Esophagus squamous epithelium (tissue), 5 donors: ENCODE results near the gene WDR70. TPM values are rescaled to one million over a fixed set of nuclear protein-coding genes. Genes with fewer than 3 reads are reported as not detected.

Source experiments
- DNase-seq: peaks from one replicate; lab custom pipeline; 2025; lab: John Stamatoyannopoulos, UW
- H3K27ac ChIP-seq, 4 donors: fragments of 200-600 bp; sonication (generic); one replicate each; pipeline ENCODE4 v1.5.1; 2016 to 2019; ENCODE audit warnings: mild to moderate bottlenecking in 1 of 4
- H3K27me3 ChIP-seq, 4 donors: fragments of 200-600 bp; sonication (generic); 1 replicate in 3 of 4; 2 replicates in 1 of 4; pipeline versions ENCODE4 v1.5.1 to v1.6.0; 2017 to 2021; ENCODE audit warnings: antibody characterized with exemption in 1 of 4
- H3K36me3 ChIP-seq, 3 donors: fragments of 200-600 bp; sonication (generic); one replicate each; pipeline ENCODE4 v1.5.1; 2016 to 2019
- H3K4me1 ChIP-seq, 3 donors: fragments of 200-600 bp; sonication (generic); one replicate each; pipeline ENCODE4 v1.5.1; 2017 to 2019
- H3K4me3 ChIP-seq, 4 donors: fragments of 200-600 bp; sonication (generic); 1 replicate in 3 of 4; 2 replicates in 1 of 4; pipeline ENCODE4 v1.5.1; 2016 to 2019; ENCODE audit warnings: mild to moderate bottlenecking in 2 of 4, moderate library complexity in 1 of 4
- H3K9me3 ChIP-seq, 3 donors: fragments of 200-600 bp; sonication (generic); one replicate each; pipeline ENCODE4 v1.5.1; 2016 to 2019
- POLR2A ChIP-seq, 4 donors: fragments of 450-650 bp; IDR thresholded peaks; one replicate each; pipeline ENCODE4 v1.6.1; 2017; ENCODE audit warnings: antibody characterized with exemption in 4 of 4, mild to moderate bottlenecking in 4 of 4, moderate library complexity in 3 of 4
- whole genome bisulfite sequencing, 2 donors: methylation state at CpG; one replicate each; pipeline ENCODE4 v1.1.5; 2018; 5-methylcytosine and 5-hydroxymethylcytosine counted together
- intact Hi-C: fragments of 100-400 bp; cut with DNase I; formaldehyde crosslinking; loops from one replicate; pipeline ENCODE4 v1.15.0; 2022
- small RNA-seq, 4 donors: library from RNA; depleted of rRNA; stranded (forward); fragments of <200 nt; gene quantifications; one replicate each; pipeline ENCODE3, GENCODE V24; 2016
- total RNA-seq, 4 donors: library from RNA; depleted of rRNA; stranded (reverse); fragments of >200 nt; gene quantifications; one replicate each; pipeline ENCODE4 v1.1.0, GENCODE V29; 2016
- TF ChIP-seq, protein P1 (sequence below), 6 experiments: fragments of 450-650 bp in 4 of 6; fragments of 200-600 bp in 2 of 6; sonication (generic) in 2 of 6; IDR thresholded peaks; one replicate each; pipeline ENCODE4 v1.5.1; 2016 to 2019; ENCODE audit warnings: antibody characterized with exemption in 6 of 6, mild to moderate bottlenecking in 4 of 6, moderate library complexity in 4 of 6
- donor health status: DM: yes; HTN: yes; CAD: no.

WDR70 gene
- total RNA-seq, 4 donors from 2014 or later: 8.2 to 26.1 (median 15.5) TPM

DNA sequence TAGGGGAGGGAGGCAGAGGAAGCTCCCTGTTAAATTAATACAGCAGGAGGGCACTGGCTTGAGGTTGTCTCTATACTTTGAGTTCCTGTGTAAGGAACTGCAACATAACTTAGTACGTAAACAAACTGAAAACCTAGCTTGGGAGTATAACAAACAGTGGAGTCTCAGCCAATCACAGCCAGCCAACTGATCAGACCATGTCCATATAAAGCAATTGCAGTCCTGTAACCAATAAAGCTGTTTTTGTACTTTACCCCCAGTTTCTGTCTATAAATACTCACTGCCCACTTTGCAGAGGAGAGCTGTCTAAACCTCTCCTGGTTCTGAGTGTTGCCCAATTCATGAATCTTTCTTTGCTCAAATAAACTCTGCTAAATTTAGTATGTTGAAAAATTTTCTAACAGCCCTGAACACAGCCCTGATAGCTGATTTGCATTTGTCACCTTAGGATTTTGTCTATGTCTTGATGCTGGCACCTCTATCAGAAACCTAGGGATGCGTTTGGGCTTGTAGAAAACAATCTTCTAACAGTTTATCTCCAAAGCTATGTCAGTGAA, 420.8 kb downstream of the WDR70 start:
- H3K27ac ChIP-seq: no peak overlapping the region
- H3K27me3 ChIP-seq: no peaks in the 10 kb centered on the region
- TF ChIP-seq, protein P1, sequence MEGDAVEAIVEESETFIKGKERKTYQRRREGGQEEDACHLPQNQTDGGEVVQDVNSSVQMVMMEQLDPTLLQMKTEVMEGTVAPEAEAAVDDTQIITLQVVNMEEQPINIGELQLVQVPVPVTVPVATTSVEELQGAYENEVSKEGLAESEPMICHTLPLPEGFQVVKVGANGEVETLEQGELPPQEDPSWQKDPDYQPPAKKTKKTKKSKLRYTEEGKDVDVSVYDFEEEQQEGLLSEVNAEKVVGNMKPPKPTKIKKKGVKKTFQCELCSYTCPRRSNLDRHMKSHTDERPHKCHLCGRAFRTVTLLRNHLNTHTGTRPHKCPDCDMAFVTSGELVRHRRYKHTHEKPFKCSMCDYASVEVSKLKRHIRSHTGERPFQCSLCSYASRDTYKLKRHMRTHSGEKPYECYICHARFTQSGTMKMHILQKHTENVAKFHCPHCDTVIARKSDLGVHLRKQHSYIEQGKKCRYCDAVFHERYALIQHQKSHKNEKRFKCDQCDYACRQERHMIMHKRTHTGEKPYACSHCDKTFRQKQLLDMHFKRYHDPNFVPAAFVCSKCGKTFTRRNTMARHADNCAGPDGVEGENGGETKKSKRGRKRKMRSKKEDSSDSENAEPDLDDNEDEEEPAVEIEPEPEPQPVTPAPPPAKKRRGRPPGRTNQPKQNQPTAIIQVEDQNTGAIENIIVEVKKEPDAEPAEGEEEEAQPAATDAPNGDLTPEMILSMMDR (IDR thresholded peaks at IDR 0.05): no peak
- TF ChIP-seq POLR2A (IDR thresholded peaks at IDR 0.05): no peak
- H3K4me1 ChIP-seq: no peaks in the 10 kb centered on the region
- no peak overlapping the region for H3K4me3 ChIP-seq
- peaks cover 0 to 11% (median under 1%) of the 10 kb centered on the region in 3 donors for H3K9me3 ChIP-seq
- WGBS, 2 donors: 87 to 92% methylated on average over 2 of the region's 2 CpGs
- intact Hi-C loops: no loop called here
- H3K36me3 ChIP-seq: no peaks in the 10 kb centered on the region
- no peak for DNase-seq

DNA sequence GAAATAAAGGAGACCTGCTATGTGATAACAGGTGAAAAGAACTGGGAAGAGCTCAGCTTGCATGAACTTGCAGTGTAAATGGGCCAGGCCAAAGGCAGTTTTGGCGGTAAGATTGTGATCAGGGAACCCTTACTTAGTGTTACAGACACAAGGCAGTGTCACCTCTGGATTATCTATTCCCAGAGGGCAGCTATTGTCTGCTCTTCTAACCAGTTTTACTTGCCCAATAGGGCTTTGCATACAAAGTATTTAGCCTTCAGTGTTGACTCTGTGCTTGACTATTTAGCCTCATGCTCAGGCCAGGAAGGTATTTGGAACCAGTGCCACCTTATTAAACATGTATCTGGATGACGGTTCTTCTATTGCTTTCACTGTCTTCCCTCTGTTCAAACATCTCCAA, 422.4 kb downstream of the WDR70 start:
- DNase-seq: no peak
- 46 to 49% methylated on average over 2 of the region's 2 CpGs for WGBS, 2 donors
- intact Hi-C loops: no loop called here
- Histone ChIP-seq H3K27me3 (no peaks in the 10 kb centered on the region), H3K27ac (no peak overlapping the region), H3K4me1 (no peaks in the 10 kb centered on the region), H3K36me3 (no peaks in the 10 kb centered on the region), H3K4me3 (no peak overlapping the region), H3K9me3 (no peaks in the 10 kb centered on the region)
- TF ChIP-seq, protein P1 (IDR thresholded peaks at IDR 0.05): no peak
- TF ChIP-seq POLR2A (IDR thresholded peaks at IDR 0.05): no peak

Small RNAs within 50 kb of the gene (small RNA-seq; reads per million reads assigned to genes)
- gene RNU6-1190P (0 reads per million in 4 donors), gene RNU6-484P (0 reads per million in 4 donors)

Other genes with a start within 250 kb of the WDR70 start
- 10 to 100 TPM in 2 of 4 donors, 1 to 10 TPM in 2; 8.0 to 17.5 (median 11.5) TPM for gene CPLANE1, start 129.9 kb upstream of the WDR70 start, total RNA-seq
- 10 to 100 TPM in 3 of 4 donors, 1 to 10 TPM in 1; 9.1 to 24.2 (median 22.0) TPM for gene NUP155, start 8.2 kb upstream of the WDR70 start, total RNA-seq